Subcutaneous abdominal adipose tissue (tissue), 5 donors: ENCODE data around the gene ZNF396.

ENCODE experiments used
- H3K27ac ChIP-seq: one replicate; pipeline ENCODE4 v1.7.0; 2013; ENCODE audit warnings: low read depth, mild to moderate bottlenecking, inconsistent platforms, low read length, moderate library complexity
- H3K27me3 ChIP-seq, 5 donors: one replicate each; pipeline ENCODE4 v1.7.0; 2013; ENCODE audit warnings: low read length in 5 of 5, inconsistent platforms in 1 of 5; ENCODE audit not compliant: control insufficient read depth in 5 of 5, insufficient read depth in 4 of 5
- H3K36me3 ChIP-seq, 5 donors: one replicate each; pipeline ENCODE4 v1.7.0; 2013; ENCODE audit warnings: low read length in 5 of 5; ENCODE audit not compliant: control insufficient read depth in 5 of 5, insufficient read depth in 5 of 5
- H3K4me1 ChIP-seq, 5 donors: one replicate each; pipeline ENCODE4 v1.7.0; 2013; ENCODE audit warnings: low read length in 5 of 5, mild to moderate bottlenecking in 3 of 5, moderate library complexity in 1 of 5; ENCODE audit not compliant: control insufficient read depth in 5 of 5, insufficient read depth in 5 of 5
- H3K4me3 ChIP-seq, 5 donors: one replicate each; pipeline ENCODE4 v1.7.0; 2013; ENCODE audit warnings: low read length in 5 of 5, low read depth in 1 of 5
- H3K9ac ChIP-seq, 5 donors: one replicate each; pipeline ENCODE4 v1.7.0; 2013; ENCODE audit warnings: low read length in 5 of 5, mild to moderate bottlenecking in 4 of 5, moderate library complexity in 3 of 5
- H3K9me3 ChIP-seq, 5 donors: one replicate each; pipeline ENCODE4 v1.7.0; 2013; ENCODE audit warnings: low read length in 5 of 5; ENCODE audit not compliant: control insufficient read depth in 5 of 5
- donor health status: healthy.
- donor health status: healthy.
- donor health status: healthy.
- donor health status: healthy.
- donor health status: healthy.

ZNF396 gene

DNA sequence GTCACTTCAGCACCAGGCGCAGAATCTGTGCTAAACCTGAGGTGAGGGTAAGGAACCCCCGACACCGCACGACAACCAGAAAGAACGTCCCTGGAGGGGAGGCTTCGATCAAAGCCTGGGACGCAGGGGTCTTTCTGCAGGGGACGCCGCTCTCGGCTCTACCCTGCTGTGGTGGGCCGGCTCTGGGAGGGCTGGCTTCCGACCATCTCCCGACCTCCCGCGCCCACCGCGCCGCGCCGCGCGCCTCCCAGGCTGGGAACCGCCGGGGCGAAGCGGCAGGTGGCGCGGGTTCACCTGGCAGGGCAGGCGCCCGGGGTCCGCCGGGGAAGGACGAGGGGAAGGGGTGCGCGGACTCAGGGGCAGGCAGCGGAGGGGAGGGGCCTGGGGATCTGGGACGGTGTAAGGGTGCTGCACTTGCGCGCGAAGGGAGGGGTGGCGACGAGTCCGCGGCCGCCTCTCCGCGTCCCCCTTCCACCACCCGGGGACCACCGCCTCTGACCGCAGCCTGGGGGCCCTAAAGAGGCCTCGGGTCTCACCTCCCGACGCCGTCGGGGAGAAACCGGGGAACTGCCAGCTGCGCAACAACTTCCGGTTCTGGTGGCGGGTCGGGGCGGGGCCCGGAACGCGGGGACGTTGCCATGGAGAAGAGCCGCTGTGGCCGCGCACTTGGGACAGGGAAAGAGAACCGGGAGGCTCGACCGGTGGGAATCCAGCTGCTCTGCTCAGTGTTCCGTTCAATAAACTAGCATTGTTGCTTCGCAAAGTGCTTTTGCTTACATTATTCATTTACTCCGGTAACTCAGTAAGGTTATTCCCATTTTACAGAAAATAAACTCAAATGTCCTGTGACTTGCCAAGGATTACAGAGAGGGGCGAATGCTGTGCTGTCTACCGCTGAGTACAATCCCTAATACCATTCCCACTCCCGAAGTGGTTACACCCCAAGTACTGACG lies at the start of gene ZNF396:
Gene ZNF396 (minus strand): TSS at position 596 of the 954 bp plus-strand sequence. CDS start 3,045 bp downstream, outside the sequence.
- no peak within 1 kb of the TSS for H3K27ac ChIP-seq
- peak within 1 kb of the TSS; percentile 80 to 93 (median 86) for H3K4me3 ChIP-seq
- H3K27me3 ChIP-seq = no peaks in the 10 kb centered on the region
- H3K36me3 ChIP-seq = peaks cover 0 to 3% (median 0%) of the 10 kb centered on the region in 5 donors
- peaks cover 0 to 16% (median 11%) of the 10 kb centered on the region in 5 donors for H3K4me1 ChIP-seq
- peak within 1 kb of the TSS; percentile 16 to 78 (median 74) for H3K9ac ChIP-seq
- H3K9me3 ChIP-seq = no peaks in the 10 kb centered on the region

DNA sequence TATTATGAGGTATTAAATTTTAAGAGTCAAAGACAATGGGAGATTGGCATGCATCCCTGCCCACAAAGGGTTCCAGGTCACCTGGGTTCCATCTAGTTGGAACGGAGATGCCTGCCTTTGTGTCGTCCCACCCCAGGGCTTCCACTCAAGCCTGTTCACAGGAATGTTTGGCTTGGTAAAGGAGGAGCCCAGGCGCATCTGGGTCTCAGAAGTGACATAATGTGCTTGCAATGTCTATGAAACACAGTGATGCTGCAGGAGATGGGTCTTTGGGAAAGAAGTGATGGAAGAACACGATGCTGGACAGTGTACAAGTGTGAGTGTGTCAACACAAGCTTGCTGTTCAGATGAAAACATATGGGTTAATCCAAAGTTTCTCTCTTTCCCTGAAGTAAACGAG lies 49.6 kb upstream of the ZNF396 start:
- Histone ChIP-seq H3K27ac (no peak overlapping the region), H3K36me3 (no peaks in the 10 kb centered on the region), H3K4me1 (peaks cover 0 to 8% (median 0%) of the 10 kb centered on the region in 5 donors), H3K9ac (no peak overlapping the region), H3K27me3 (no peaks in the 10 kb centered on the region), H3K9me3 (no peaks in the 10 kb centered on the region), H3K4me3 (no peak overlapping the region)

DNA sequence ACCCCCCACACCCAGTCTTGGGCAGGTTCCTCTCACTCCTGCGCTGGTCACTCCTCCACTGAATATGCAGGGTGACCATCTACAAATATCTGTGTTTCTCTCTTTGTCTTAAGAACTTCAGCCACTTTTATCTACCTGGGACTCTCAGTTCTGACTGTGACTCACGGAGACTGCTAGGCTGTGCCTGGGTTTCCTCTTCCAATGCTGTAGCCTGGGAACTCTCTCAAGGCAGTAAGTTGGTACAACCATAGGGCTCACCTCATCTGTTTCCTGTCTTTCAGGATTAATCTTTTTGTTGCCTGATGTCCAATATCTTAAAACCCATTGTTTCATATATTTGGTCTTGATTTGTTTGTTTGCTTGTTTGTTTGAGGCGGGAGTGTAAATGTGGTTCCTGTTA lies 47.2 kb upstream of the ZNF396 start:
- Histone ChIP-seq H3K27me3 (no peaks in the 10 kb centered on the region), H3K4me3 (no peak overlapping the region), H3K36me3 (no peaks in the 10 kb centered on the region), H3K4me1 (no peaks in the 10 kb centered on the region), H3K9ac (no peak overlapping the region), H3K27ac (no peak overlapping the region), H3K9me3 (peaks cover 0 to 5% (median 0%) of the 10 kb centered on the region in 5 donors)

DNA sequence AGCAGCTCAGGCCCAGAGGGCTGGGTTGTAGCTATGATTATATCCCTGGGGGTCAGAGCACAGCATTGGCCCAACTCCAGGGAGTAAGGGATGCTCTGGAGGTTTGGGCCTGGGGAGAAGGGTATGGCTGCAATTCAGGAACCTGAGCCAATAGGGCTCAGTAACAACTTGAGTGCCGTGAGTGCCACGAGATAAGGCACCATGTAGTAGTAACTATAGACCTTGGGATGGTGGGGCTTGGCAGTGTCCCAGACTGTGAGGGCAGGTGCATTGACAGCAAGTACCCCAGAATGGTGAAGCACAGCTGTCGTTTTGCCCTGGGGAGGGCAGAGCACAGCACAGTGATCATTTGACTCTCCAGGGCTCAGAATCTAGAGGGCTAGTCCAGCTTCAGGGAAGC lies 45.1 kb upstream of the ZNF396 start:
- H3K9ac ChIP-seq = no peak overlapping the region
- no peaks in the 10 kb centered on the region for H3K27me3 ChIP-seq
- peaks cover 3 to 20% (median 14%) of the 10 kb centered on the region in 5 donors for H3K9me3 ChIP-seq
- H3K4me3 ChIP-seq = no peak overlapping the region
- no peak overlapping the region for H3K27ac ChIP-seq
- H3K4me1 ChIP-seq = no peaks in the 10 kb centered on the region
- no peaks in the 10 kb centered on the region for H3K36me3 ChIP-seq

DNA sequence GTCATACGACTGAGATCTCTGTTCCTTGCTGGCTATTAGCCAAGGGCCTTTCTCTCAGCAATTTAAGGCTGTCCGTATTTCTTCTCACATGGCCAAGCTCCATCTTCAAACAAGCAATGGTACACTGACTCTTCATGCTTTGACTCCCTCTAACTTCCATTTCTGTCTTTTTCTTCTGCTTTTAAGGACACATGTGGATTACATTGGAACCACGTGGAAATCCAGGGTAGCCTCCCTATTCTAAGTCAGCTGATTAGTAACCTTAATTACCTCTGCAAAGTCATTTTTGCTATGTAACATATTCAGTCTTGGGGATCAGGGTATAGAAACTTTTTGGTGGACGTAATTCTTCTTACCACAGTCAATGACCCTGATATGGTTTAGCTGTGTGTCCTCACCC lies 41.5 kb upstream of the ZNF396 start:
- Histone ChIP-seq H3K9me3 (peaks cover 3 to 24% (median 18%) of the 10 kb centered on the region in 5 donors), H3K9ac (no peak overlapping the region), H3K4me1 (peaks cover 0 to 14% (median 8%) of the 10 kb centered on the region in 5 donors), H3K36me3 (no peaks in the 10 kb centered on the region), H3K27ac (no peak overlapping the region), H3K27me3 (no peaks in the 10 kb centered on the region), H3K4me3 (no peak overlapping the region)

DNA sequence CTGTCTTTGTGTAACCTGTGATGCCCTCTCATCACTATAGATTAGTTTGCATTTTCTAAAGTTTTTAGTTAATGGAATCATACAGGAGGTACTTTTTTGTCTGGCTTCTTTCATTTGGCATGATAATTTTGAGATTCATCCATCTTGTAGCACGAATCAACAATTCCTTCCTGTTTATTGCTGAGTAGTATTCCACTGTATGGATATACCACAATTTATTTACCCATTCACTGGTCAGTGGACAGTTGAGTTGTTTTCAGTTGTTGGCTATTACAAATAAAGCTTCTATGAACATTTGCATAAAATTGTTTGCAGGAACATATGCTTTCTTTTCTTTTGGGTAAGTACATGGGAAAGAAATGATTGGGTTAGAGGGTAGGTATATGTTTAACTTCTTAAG lies 40.1 kb upstream of the ZNF396 start:
- Histone ChIP-seq H3K4me1 (peaks cover 0 to 25% (median 9%) of the 10 kb centered on the region in 5 donors), H3K27ac (no peak overlapping the region), H3K4me3 (no peak overlapping the region), H3K9ac (no peak overlapping the region), H3K27me3 (no peaks in the 10 kb centered on the region), H3K36me3 (no peaks in the 10 kb centered on the region), H3K9me3 (peaks cover 3 to 24% (median 18%) of the 10 kb centered on the region in 5 donors)

DNA sequence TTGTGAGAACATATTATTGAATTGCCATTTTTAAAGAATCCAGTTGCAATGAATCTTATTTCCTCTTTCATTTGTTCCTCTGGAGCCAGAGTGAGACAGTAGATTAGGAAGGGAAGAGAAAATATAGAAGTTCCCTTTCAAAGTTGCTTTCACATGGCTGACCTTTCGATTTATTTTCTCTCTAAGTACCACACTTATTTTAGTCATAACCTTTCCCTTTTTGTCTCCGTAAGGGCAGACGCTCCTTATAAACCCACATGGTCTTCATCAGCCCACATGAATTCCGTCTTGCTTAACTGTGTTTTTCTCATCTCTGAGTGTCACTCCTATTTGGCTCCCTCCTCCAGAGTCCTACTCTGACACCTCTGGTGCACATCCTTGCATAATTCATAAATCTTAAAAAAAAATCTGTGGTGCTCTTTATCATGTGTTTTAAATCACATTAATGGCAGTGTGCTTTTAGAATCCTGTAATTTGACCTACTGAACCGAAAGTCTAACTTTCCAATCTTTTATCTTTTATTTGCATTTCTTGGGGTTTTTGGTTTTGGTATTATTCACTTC lies 38.5 kb upstream of the ZNF396 start:
- Histone ChIP-seq H3K4me3 (no peak overlapping the region), H3K9ac (no peak overlapping the region), H3K36me3 (no peaks in the 10 kb centered on the region), H3K4me1 (peaks cover 0 to 26% (median 9%) of the 10 kb centered on the region in 5 donors), H3K9me3 (peaks cover 3 to 24% (median 18%) of the 10 kb centered on the region in 5 donors), H3K27ac (no peak overlapping the region), H3K27me3 (no peaks in the 10 kb centered on the region)

DNA sequence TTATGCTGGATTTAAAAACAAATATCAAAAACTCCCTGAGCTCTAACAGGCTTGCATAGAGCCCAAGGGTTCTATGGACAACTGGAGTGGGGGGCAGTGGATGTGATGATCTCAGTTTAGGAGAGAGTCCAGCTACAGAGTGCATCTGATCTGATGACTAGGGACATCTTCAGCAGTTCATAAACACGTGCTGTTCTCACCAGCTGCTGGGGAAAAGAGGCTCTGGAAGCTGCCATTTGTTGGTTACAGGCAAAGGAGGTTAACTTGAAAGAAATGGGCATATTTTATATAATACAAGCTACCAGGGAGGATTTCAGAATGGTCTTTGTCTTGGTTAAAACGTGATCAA lies 36.0 kb upstream of the ZNF396 start:
- Histone ChIP-seq H3K36me3 (no peaks in the 10 kb centered on the region), H3K27ac (no peak overlapping the region), H3K4me3 (no peak overlapping the region), H3K9ac (no peak overlapping the region), H3K27me3 (no peaks in the 10 kb centered on the region), H3K9me3 (peaks cover 2 to 12% (median 10%) of the 10 kb centered on the region in 5 donors), H3K4me1 (peaks cover 0 to 37% (median 16%) of the 10 kb centered on the region in 5 donors)

DNA sequence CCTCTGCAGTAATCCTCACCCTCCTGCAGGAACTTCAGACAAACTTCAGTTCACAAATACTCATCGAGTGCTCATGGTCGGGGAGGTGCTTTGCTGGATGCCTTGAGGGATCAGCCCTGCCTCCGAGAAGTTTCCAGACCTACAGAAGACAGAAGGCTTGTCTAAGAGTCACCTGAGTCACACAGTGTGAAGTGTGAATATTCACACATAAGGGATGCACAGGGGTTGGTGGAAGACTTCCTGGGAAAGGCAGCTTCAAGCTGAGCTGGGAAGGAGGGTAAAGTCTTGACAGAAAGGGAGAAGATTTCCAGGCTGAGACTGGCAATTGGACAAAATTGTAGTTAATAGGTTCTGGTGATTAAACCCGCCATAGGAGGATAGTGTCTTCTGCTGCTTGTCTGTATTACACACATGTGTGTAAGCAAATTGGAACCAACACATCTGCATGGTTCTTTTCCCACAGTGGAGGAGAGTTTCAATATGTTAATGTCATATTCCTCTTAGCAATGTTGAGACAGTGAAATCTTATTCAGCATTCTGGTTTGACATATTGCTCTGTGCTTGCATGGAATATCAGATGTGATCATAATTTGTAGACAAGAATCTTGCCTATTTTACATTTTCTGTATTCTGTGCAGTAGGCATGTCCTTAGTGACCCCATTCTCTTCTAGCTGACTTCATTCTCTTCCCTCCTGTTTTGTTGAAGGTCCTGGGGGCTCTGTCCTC lies 34.7 kb upstream of the ZNF396 start:
- H3K4me3 ChIP-seq = no peak overlapping the region
- H3K27me3 ChIP-seq = no peaks in the 10 kb centered on the region
- H3K9ac ChIP-seq = no peak overlapping the region
- H3K4me1 ChIP-seq = peaks cover 0 to 40% (median 16%) of the 10 kb centered on the region in 5 donors
- H3K36me3 ChIP-seq = no peaks in the 10 kb centered on the region
- H3K27ac ChIP-seq = no peak overlapping the region
- no peaks in the 10 kb centered on the region for H3K9me3 ChIP-seq
